GM18511 (cell line): ENCODE measurements around the gene ACSF2.

ENCODE experiments used
- ATAC-seq: cut with Tn5 transposase; IDR thresholded peaks from one replicate; pipeline ENCODE4 v1.9.1; 2021; ENCODE audit warnings: mild to moderate bottlenecking, moderate library complexity; ENCODE audit not compliant: unreplicated experiment

ACSF2 gene

GRCh38 chr17:50521514-50521913 is 95.5 kb downstream of the ACSF2 start:
- ATAC-seq = no peak

DNA sequence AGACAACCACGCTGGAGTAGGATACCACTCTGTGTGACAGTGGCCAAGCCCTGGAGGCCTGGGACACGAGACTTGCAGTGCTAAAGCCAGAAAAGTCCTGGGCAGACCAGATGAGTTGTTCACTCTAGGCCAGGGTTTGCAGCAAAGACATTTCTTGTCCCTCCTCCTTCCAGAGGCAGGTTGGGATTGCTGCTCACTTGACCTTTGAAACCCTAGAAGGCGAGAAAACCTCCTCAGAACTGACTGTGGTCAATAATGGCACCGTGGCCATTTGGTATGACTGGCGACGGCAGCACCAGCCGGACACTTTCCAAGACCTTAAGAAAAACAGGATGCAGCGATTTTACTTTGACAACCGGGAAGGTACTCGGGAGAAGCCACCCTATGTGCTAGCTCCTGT is 96.7 kb downstream of the ACSF2 start:
- ATAC-seq = no peak

- ATAC-seq = no peak
Measured at GRCh38 chr17:50523208-50523607, 97.2 kb downstream of the ACSF2 start.
